PFSK-1 (cell line): ENCODE results near the gene RYR2.

ENCODE experiments used
- POLR2AphosphoS5 ChIP-seq: IDR thresholded peaks from 2 replicates; pipeline ENCODE4 v1.6.1; 2012; ENCODE audit warnings: low read depth, mild to moderate bottlenecking, control low read depth, low read length, moderate library complexity
- TF ChIP-seq, protein P1 (sequence below), 2 experiments: IDR thresholded peaks; 2 replicates each; pipeline versions ENCODE4 v1.6.1 to v1.8.0; 2011 to 2012; ENCODE audit warnings: low read depth in 2 of 2, low read length in 2 of 2, control low read depth in 1 of 2, inconsistent platforms in 1 of 2, mild to moderate bottlenecking in 1 of 2, moderate library complexity in 1 of 2; ENCODE audit not compliant: insufficient read depth in 1 of 2

DNA sequence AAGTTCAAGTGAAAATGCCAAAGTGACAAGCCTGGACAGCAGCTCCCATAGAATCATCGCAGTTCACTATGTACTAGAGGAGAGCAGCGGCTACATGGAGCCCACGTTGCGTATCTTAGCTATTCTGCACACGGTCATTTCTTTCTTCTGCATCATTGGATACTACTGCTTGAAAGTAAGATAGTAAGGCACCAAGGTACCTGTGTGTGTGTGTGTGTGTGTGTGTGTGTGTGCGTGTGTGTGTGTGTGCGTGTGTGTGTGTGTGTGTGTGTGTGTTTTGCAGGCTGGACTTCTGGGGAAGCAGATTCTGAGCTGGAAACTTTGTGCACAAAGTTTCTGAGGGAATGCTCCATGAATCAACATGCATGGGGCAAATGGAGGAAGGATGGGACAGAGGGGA, 750.2 kb downstream of the RYR2 start:
- no peak for TF ChIP-seq POLR2AphosphoS5
- TF ChIP-seq, protein P1, sequence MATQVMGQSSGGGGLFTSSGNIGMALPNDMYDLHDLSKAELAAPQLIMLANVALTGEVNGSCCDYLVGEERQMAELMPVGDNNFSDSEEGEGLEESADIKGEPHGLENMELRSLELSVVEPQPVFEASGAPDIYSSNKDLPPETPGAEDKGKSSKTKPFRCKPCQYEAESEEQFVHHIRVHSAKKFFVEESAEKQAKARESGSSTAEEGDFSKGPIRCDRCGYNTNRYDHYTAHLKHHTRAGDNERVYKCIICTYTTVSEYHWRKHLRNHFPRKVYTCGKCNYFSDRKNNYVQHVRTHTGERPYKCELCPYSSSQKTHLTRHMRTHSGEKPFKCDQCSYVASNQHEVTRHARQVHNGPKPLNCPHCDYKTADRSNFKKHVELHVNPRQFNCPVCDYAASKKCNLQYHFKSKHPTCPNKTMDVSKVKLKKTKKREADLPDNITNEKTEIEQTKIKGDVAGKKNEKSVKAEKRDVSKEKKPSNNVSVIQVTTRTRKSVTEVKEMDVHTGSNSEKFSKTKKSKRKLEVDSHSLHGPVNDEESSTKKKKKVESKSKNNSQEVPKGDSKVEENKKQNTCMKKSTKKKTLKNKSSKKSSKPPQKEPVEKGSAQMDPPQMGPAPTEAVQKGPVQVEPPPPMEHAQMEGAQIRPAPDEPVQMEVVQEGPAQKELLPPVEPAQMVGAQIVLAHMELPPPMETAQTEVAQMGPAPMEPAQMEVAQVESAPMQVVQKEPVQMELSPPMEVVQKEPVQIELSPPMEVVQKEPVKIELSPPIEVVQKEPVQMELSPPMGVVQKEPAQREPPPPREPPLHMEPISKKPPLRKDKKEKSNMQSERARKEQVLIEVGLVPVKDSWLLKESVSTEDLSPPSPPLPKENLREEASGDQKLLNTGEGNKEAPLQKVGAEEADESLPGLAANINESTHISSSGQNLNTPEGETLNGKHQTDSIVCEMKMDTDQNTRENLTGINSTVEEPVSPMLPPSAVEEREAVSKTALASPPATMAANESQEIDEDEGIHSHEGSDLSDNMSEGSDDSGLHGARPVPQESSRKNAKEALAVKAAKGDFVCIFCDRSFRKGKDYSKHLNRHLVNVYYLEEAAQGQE (IDR thresholded peaks at IDR 0.05; ENCODE audit: insufficient read depth in 1 of 2, low read depth in 2 of 2, low read length in 2 of 2): no peak
